Fibroblast of pulmonary artery (primary cell): Measurements from ENCODE around the gene CACYBP.

Source experiments
- DNase-seq: peaks from one replicate; pipeline ENCODE4 v3.0.0-alpha.2; 2010; ENCODE audit warnings: low read depth
- H3K4me3 ChIP-seq: replicated peaks from 2 replicates; pipeline ENCODE4 v1.5.1; 2011; ENCODE audit warnings: low read depth, mild to moderate bottlenecking, control low read depth, low read length, moderate library complexity
- TF ChIP-seq, protein P1 (sequence below): IDR thresholded peaks from 2 replicates; pipeline ENCODE4 v1.5.1; 2011; ENCODE audit warnings: mild to moderate bottlenecking, control low read depth, low read length, inconsistent platforms; ENCODE audit errors: missing control alignments

The CACYBP gene

DNA sequence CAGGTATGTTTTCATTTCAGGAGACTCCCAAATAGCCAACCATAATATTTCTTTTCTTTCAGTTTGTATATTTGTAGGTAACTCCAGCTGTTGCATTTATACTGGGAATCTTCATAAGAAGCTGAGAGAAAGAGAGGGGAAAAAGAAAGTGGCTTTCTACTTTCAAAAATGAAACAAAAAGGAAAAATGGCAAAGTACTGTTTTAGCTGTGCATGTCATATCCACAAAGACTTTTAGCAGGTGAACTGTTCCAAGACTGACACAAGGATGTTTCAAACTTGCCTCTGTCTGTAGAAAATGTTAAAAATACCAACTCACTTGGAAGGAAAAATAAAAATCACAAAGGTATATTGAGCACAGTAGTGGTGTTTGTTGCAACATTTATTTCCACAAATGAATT is 41.9 kb upstream of the CACYBP start:
- TF ChIP-seq, protein P1, sequence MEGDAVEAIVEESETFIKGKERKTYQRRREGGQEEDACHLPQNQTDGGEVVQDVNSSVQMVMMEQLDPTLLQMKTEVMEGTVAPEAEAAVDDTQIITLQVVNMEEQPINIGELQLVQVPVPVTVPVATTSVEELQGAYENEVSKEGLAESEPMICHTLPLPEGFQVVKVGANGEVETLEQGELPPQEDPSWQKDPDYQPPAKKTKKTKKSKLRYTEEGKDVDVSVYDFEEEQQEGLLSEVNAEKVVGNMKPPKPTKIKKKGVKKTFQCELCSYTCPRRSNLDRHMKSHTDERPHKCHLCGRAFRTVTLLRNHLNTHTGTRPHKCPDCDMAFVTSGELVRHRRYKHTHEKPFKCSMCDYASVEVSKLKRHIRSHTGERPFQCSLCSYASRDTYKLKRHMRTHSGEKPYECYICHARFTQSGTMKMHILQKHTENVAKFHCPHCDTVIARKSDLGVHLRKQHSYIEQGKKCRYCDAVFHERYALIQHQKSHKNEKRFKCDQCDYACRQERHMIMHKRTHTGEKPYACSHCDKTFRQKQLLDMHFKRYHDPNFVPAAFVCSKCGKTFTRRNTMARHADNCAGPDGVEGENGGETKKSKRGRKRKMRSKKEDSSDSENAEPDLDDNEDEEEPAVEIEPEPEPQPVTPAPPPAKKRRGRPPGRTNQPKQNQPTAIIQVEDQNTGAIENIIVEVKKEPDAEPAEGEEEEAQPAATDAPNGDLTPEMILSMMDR, result no peak
- no peak overlapping the region for H3K4me3 ChIP-seq
- DNase-seq, result no peak

DNA sequence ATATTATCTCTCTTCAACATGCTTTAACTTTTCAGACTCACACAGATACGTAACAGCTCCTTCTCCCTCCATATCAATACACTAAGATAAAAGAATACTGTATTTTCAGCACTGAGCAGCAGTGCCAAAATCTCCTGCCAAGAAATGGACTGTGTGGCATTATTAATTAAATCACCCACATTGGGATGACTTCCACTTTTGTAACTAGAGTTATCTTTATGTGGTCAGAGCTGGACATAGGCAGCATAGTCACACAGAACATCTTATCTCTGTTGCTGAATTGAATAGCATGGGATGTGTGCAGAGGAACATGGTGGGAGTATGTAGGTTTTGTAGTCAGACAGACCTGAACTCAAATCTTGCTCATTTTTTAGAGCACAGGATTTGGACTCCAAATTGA is 41.4 kb upstream of the CACYBP start:
- no peak for DNase-seq
- TF ChIP-seq, protein P1, result no peak
- H3K4me3 ChIP-seq, result no peak overlapping the region

DNA sequence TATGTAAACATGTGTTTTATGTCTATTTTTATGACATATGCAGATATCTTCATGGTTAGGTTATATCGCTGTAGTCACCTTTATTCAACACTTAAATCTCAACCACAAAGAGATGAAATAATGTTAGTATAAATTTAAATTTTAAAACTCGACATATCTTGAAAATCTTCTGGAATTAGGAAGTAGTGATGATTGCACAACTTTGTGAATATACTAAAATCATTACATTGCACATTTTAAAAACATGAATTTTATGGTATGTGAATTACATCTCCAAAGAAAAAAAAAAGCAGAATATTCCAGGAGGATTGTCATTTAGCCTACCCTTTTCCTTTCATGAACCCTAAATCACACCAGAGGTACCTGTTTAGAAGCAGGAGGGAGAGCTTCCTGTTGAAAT is 39.4 kb upstream of the CACYBP start:
- DNase-seq, result no peak
- no peak overlapping the region for H3K4me3 ChIP-seq
- TF ChIP-seq, protein P1, result no peak

DNA sequence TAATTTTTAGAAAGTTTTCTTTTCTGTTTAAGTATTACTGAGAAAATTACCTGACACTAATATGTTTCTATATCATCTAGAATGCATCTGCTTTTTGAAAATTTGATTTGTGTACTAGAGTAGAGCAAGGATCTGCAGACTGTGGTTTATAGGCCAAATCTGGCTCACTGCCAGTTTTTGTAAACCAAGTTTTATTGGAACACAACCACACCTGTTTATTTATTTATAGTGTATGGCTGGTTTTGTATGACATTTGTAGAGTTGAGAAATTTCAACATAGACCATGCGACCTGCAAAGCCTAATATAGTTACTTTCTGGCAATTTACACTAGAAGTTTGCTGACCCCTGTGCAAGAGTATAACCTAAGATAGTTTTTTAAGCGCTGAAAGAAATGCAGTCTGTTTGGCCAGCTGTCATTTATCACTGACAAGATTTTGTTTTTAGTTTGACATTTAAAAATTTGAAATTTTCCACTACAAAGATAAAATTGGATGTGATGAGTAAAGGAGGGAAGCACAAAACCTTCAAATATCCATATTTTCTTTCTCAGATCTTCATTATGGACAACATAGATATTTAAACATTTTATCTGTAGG is 36.1 kb upstream of the CACYBP start:
- TF ChIP-seq, protein P1, result no peak
- no peak overlapping the region for H3K4me3 ChIP-seq
- DNase-seq, result no peak

DNA sequence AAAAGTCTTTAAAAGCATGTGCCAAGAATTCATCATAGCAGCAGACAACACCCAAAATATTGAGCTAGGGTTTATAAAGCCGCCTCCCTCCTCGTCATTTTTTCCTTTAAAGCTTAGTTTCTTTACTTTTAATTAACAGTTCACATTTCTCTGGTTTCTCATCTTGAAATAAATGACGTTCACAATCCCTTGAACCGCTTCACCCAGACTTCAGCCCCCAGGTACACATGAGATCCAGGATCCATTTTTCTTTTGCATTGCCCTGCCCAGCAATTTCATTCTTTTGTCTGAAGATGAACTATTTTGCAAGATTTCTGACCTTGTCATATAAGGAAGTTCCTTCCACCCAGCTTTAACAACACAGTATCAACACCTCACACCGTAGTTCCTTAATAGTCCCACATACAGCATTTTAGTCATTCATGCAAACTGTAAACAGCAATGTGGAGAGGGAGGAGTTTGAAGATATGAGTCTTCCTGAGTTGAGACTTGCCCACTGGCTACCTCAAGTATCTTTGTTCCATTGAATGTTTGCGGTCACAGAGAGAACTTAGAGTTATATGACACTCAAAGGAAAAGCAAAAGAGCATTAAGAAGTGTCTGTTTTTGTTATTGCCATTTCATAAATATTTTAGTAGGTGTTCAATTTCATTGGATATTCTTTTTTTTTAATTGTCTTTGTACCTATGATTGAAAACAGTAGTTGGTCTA is 35.3 kb upstream of the CACYBP start:
- TF ChIP-seq, protein P1, result no peak
- DNase-seq, result peak; percentile 62
- H3K4me3 ChIP-seq, result no peak overlapping the region

DNA sequence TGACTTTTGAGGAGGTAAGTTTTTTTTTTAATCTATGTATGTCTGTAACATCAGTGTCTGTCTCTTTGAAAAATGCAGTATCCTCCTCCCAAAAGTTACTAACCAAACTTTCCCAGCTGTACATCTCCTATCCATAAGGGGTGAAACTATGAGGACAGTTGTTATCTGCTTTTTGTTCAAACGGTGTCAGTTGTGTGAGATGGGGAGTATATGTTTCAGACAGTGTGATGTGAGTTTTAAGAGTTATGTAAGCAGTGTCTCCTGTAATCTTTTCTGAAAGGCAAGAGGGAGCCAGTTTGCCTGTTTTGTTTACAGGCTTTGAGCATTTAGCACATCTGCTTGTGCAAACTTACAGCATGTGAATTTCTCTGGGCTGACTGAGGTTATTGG is 34.8 kb upstream of the CACYBP start:
- DNase-seq, result no peak
- TF ChIP-seq, protein P1, result no peak
- H3K4me3 ChIP-seq, result no peak overlapping the region
